RWPE2 (cell line): ENCODE data around the gene NRG3.

Experiments
- ATAC-seq: fragments of 200-7000 bp; cut with Tn5 transposase; 3 replicates; pipeline ENCODE4 v1.9.1; 2021; ENCODE audit warnings: low read depth
- DNase-seq: peaks from one replicate; pipeline ENCODE4 v3.0.0-alpha.2; 2020; ENCODE audit warnings: low spot score
- H3K27ac ChIP-seq: fragments of 450-650 bp; 2 replicates; pipeline ENCODE4 v1.5.1; 2017; ENCODE audit warnings: mild to moderate bottlenecking; ENCODE audit not compliant: poor library complexity, severe bottlenecking
- H3K27me3 ChIP-seq: fragments of 250-450 bp; sonication (Bioruptor Pico); 2 replicates; pipeline ENCODE4 v1.5.1; 2021; ENCODE audit warnings: mild to moderate bottlenecking, moderate library complexity; ENCODE audit not compliant: insufficient read depth, poor library complexity, severe bottlenecking
- H3K36me3 ChIP-seq: fragments of 250-450 bp; sonication (Bioruptor Pico); 2 replicates; pipeline ENCODE4 v1.5.1; 2020; ENCODE audit warnings: low read depth, mild to moderate bottlenecking, moderate library complexity
- H3K4me1 ChIP-seq: fragments of 250-450 bp; sonication (Bioruptor Pico); 2 replicates; pipeline ENCODE4 v1.5.1; 2021; ENCODE audit warnings: mild to moderate bottlenecking, moderate library complexity; ENCODE audit not compliant: insufficient read depth, poor library complexity, severe bottlenecking
- H3K4me3 ChIP-seq: fragments of 250-450 bp; sonication (Bioruptor Pico); 2 replicates; pipeline ENCODE4 v1.5.1; 2021; ENCODE audit warnings: mild to moderate bottlenecking, moderate library complexity; ENCODE audit not compliant: severe bottlenecking
- H3K9me3 ChIP-seq: fragments of 250-450 bp; sonication (Bioruptor Pico); 2 replicates; pipeline ENCODE4 v1.5.1; 2021; ENCODE audit warnings: mild to moderate bottlenecking, moderate library complexity; ENCODE audit not compliant: severe bottlenecking
- CTCF ChIP-seq: fragments of 450-650 bp; IDR thresholded peaks from one replicate; pipeline ENCODE4 v1.5.1; 2017; ENCODE audit warnings: mild to moderate bottlenecking, moderate library complexity; ENCODE audit not compliant: poor library complexity, severe bottlenecking

The NRG3 gene

GRCh38 chr10:82210331-82210730, 335.3 kb downstream of the NRG3 start:
- ATAC-seq (no peak), DNase-seq (no peak)
- no peak overlapping the region for H3K4me3 ChIP-seq
- H3K9me3 ChIP-seq: peaks cover 2% of the 10 kb centered on the region
- H3K36me3 ChIP-seq: no peaks in the 10 kb centered on the region
- H3K27ac ChIP-seq: no peak overlapping the region
- H3K4me1 ChIP-seq: no peaks in the 10 kb centered on the region
- H3K27me3 ChIP-seq: peaks cover 3% of the 10 kb centered on the region
- TF ChIP-seq CTCF: no peak

- TF ChIP-seq CTCF: no peak
- H3K4me1 ChIP-seq: no peaks in the 10 kb centered on the region
- no peak for DNase-seq
- peaks cover 2% of the 10 kb centered on the region for H3K9me3 ChIP-seq
- no peak overlapping the region for H3K4me3 ChIP-seq
- H3K36me3 ChIP-seq: no peaks in the 10 kb centered on the region
- H3K27ac ChIP-seq: no peak overlapping the region
- ATAC-seq: no peak
- H3K27me3 ChIP-seq: peaks cover 3% of the 10 kb centered on the region
Measured at GRCh38 chr10:82211346-82211745, 336.4 kb downstream of the NRG3 start.

- Histone ChIP-seq H3K36me3 (no peaks in the 10 kb centered on the region), H3K9me3 (no peaks in the 10 kb centered on the region), H3K27me3 (peaks cover 3% of the 10 kb centered on the region), H3K27ac (no peak overlapping the region), H3K4me1 (no peaks in the 10 kb centered on the region), H3K4me3 (no peak overlapping the region)
- DNase-seq: no peak
- no peak for ATAC-seq
- TF ChIP-seq CTCF: no peak
Measured at GRCh38 chr10:82212753-82213152, 337.8 kb downstream of the NRG3 start.

- H3K36me3 ChIP-seq: no peaks in the 10 kb centered on the region
- ATAC-seq (no peak), DNase-seq (no peak)
- TF ChIP-seq CTCF: no peak
- H3K4me1 ChIP-seq: no peaks in the 10 kb centered on the region
- H3K4me3 ChIP-seq: no peak overlapping the region
- peaks cover 3% of the 10 kb centered on the region for H3K27me3 ChIP-seq
- no peaks in the 10 kb centered on the region for H3K9me3 ChIP-seq
- no peak overlapping the region for H3K27ac ChIP-seq
Measured at GRCh38 chr10:82213784-82214183, 338.8 kb downstream of the NRG3 start.

GRCh38 chr10:82221056-82221455, 346.1 kb downstream of the NRG3 start:
- TF ChIP-seq CTCF: no peak
- Histone ChIP-seq H3K4me1 (no peaks in the 10 kb centered on the region), H3K27me3 (no peaks in the 10 kb centered on the region), H3K27ac (no peak overlapping the region), H3K36me3 (no peaks in the 10 kb centered on the region), H3K9me3 (peaks cover 2% of the 10 kb centered on the region), H3K4me3 (no peak overlapping the region)
- no peak for ATAC-seq
- no peak for DNase-seq
